ENCODE measurements around the gene ADRA2B.

DNA sequence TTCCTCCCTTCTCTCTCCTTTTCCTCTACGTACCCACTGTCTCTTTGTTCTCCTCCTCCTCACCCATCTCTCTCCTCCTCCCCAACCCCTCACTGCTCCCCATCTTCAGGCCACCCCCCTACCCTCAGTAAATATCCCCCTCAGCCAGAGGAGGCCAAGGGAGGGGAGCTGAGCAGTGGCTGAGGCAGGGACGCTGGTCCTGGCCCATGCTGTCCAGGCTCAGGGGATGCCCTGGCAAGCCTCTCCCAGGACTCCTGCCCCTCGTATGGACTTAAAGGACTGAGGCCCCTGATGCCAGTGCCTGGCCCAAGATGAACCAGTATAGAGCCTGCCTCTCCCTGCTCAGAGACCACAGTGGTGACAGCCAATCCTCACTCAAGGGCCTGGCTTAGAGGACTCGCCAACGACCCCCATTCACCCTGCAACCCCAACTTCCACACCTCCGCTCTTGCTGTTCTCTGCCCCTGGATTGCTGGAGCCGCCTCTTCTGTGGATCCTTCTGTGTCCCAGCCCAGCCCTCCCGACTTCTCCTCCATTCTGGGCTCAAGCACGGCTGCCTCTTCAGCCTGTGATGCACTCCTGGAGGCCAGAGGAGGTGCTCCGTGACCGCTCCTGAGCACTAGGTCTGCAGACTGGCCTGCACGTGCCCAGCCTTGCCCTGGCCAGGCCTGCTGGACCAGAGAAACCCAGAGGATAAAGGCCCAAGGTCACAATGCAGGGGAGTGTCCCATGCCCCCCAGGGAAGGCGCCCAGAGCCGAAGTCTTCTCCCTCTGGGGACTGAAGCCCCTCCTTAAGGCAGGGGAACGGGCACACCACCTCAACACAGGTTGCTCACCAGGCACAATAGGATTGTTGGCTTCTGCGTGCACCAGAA lies 38.4 kb upstream of the ADRA2B start:
- TF ChIP-seq, protein P1, sequence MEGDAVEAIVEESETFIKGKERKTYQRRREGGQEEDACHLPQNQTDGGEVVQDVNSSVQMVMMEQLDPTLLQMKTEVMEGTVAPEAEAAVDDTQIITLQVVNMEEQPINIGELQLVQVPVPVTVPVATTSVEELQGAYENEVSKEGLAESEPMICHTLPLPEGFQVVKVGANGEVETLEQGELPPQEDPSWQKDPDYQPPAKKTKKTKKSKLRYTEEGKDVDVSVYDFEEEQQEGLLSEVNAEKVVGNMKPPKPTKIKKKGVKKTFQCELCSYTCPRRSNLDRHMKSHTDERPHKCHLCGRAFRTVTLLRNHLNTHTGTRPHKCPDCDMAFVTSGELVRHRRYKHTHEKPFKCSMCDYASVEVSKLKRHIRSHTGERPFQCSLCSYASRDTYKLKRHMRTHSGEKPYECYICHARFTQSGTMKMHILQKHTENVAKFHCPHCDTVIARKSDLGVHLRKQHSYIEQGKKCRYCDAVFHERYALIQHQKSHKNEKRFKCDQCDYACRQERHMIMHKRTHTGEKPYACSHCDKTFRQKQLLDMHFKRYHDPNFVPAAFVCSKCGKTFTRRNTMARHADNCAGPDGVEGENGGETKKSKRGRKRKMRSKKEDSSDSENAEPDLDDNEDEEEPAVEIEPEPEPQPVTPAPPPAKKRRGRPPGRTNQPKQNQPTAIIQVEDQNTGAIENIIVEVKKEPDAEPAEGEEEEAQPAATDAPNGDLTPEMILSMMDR (conservative IDR thresholded peaks at IDR 0.05; ENCODE audit: low read length), result no peak
- no peak for TF ChIP-seq EZH2phosphoT487 (IDR thresholded peaks at IDR 0.05; ENCODE audit: borderline replicate concordance)
